OCI-LY3 (cell line): ENCODE data around the gene FAM25G.

Experiments
- H2AFZ ChIP-seq: fragments of 200-600, 300-600 bp; shearing (Covaris generic); 2 replicates; pipeline ENCODE4 v1.6.0; 2014; ENCODE audit warnings: antibody characterized with exemption, low read depth, low read length
- H3K27ac ChIP-seq: fragments of 200-600, 300-600 bp; sonication (generic); 2 replicates; pipeline ENCODE4 v1.5.1; 2014; ENCODE audit warnings: mild to moderate bottlenecking, low read length, moderate library complexity, mixed read lengths
- H3K27me3 ChIP-seq: fragments of 200-600, 300-600 bp; sonication (generic); 2 replicates; pipeline ENCODE4 v1.6.1; 2014; ENCODE audit warnings: low read depth, low read length, mixed read lengths
- H3K36me3 ChIP-seq: fragments of 200-600, 300-600 bp; sonication (generic); replicated peaks from 2 replicates; pipeline ENCODE3; 2014; ENCODE audit warnings: low read depth, low read length, mixed read lengths
- H3K4me1 ChIP-seq: fragments of 300-600, 200-600 bp; sonication (generic); 2 replicates; pipeline ENCODE4 v1.6.1; 2014; ENCODE audit warnings: low read length, mixed read lengths
- H3K4me2 ChIP-seq: fragments of 200-600, 300-600 bp; sonication (generic); 2 replicates; pipeline ENCODE4 v1.6.1; 2014; ENCODE audit warnings: low read length, mixed read lengths
- H3K4me3 ChIP-seq: fragments of 300-600, 200-600 bp; sonication (generic); 2 replicates; pipeline ENCODE4 v1.5.1; 2014; ENCODE audit warnings: antibody characterized with exemption, mild to moderate bottlenecking, low read length, moderate library complexity
- H3K79me2 ChIP-seq: fragments of 300-600, 200-600 bp; shearing (Covaris generic); 2 replicates; pipeline ENCODE4 v1.6.1; 2014; ENCODE audit warnings: mild to moderate bottlenecking, low read length, mixed read lengths
- H3K9ac ChIP-seq: fragments of 300-600, 200-600 bp; shearing (Covaris generic); 2 replicates; pipeline ENCODE4 v1.6.0; 2014; ENCODE audit warnings: mild to moderate bottlenecking, low read length, moderate library complexity
- H3K9me3 ChIP-seq: fragments of 200-600, 300-600 bp; shearing (Covaris generic); 2 replicates; pipeline ENCODE4 v1.6.1; 2014; ENCODE audit warnings: low read length, mixed read lengths; ENCODE audit not compliant: insufficient read depth
- H4K20me1 ChIP-seq: fragments of 200-600, 300-600 bp; sonication (generic); 2 replicates; pipeline ENCODE4 v1.6.1; 2016; ENCODE audit warnings: low read length, mixed read lengths; ENCODE audit not compliant: insufficient read depth
- CTCF ChIP-seq: fragments of 200-600, 300-600 bp; sonication (generic); IDR thresholded peaks from 2 replicates; pipeline ENCODE4 v1.5.1; 2014; ENCODE audit warnings: antibody characterized with exemption, low read length, low read depth
- EZH2phosphoT487 ChIP-seq: fragments of 200-600 bp; shearing (Covaris generic); IDR thresholded peaks from 2 replicates; pipeline ENCODE4 v1.6.1; 2018; ENCODE audit warnings: antibody characterized with exemption, mixed run types, low read depth

Gene FAM25G

DNA sequence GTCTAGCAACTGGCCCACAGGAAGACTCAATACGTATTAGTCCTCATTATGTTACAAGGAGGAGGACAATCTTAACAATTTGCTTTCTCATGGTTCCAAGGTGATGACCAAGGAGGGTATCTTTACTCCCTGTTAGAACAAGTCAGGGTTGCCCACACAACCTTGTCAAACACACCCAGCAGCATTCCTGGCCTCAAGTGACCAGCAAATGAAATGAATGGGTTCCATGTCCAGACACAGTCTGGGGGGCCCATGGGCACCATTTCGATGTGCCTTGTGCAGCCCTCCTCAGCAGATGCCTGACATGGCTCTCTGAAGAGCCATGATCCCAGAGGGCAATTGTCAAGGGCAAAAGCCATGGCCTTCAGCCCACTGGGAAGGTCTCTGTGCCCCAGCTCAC, 48.4 kb downstream of the FAM25G start:
- no peaks in the 10 kb centered on the region for H3K4me1 ChIP-seq
- H3K4me2 ChIP-seq = no peak overlapping the region
- no peak overlapping the region for H3K4me3 ChIP-seq
- no peak overlapping the region for H3K27ac ChIP-seq
- TF ChIP-seq EZH2phosphoT487 = no peak
- no peak for TF ChIP-seq CTCF
- H3K27me3 ChIP-seq = no peaks in the 10 kb centered on the region
- no peaks in the 10 kb centered on the region for H3K79me2 ChIP-seq
- H3K9me3 ChIP-seq = no peaks in the 10 kb centered on the region
- no peaks in the 10 kb centered on the region for H3K36me3 ChIP-seq
- H4K20me1 ChIP-seq = no peaks in the 10 kb centered on the region
- H2AFZ ChIP-seq = no peak overlapping the region
- no peak overlapping the region for H3K9ac ChIP-seq

GRCh38 chr10:47442351-47442750, 49.1 kb downstream of the FAM25G start:
- Histone ChIP-seq H3K4me1 (no peaks in the 10 kb centered on the region), H2AFZ (no peak overlapping the region), H4K20me1 (no peaks in the 10 kb centered on the region), H3K79me2 (no peaks in the 10 kb centered on the region), H3K36me3 (no peaks in the 10 kb centered on the region), H3K9me3 (no peaks in the 10 kb centered on the region), H3K4me3 (no peak overlapping the region), H3K4me2 (no peak overlapping the region), H3K9ac (no peak overlapping the region), H3K27me3 (no peaks in the 10 kb centered on the region), H3K27ac (no peak overlapping the region)
- TF ChIP-seq CTCF = no peak
- TF ChIP-seq EZH2phosphoT487 = no peak

DNA sequence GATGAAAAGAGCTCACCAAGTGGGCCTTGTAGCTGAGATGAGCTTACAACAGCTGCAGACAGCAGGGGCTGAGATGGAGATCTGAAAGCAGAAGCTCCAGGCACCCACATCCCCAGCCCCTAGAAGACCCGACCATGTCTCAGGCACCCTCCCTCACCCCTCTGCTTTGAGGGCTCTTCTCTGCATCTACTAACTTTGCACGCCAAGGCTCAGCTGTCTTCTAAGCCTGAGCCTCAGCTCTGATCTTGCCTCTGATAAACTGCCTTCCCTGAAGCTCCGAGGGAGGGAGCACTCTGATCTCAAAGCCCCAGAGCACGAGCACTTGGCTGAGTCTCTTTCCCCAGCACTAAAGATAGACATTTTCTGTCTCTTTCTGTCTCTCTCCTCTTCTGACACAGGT, 49.6 kb downstream of the FAM25G start:
- TF ChIP-seq EZH2phosphoT487 (no peak), CTCF (no peak)
- no peaks in the 10 kb centered on the region for H3K27me3 ChIP-seq

DNA sequence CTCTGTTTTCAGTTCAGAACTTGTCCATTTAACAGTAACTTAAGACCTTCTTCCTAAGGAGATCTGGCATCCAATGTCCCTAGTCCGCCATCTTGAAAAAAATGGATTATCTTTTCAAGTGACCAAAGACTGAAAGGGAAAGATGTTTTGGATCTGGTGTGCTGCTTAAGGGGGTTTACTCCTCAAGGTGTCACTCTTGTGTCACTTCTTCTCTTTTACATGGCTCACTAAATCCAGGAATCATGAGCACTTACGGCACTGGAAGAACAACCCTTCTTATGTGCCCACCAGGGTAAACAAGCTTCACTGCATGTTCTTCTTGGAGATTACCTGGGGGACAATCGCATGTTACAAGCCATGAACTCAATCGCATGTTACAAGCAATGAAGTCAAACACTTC, 51.3 kb downstream of the FAM25G start:
- TF ChIP-seq CTCF (no peak), EZH2phosphoT487 (no peak)
- Histone ChIP-seq H3K27ac (no peak overlapping the region), H3K4me3 (no peak overlapping the region), H4K20me1 (no peaks in the 10 kb centered on the region), H2AFZ (no peak overlapping the region), H3K79me2 (no peaks in the 10 kb centered on the region), H3K4me2 (no peak overlapping the region), H3K27me3 (peaks cover 4% of the 10 kb centered on the region; the same call in 1 of the 2 replicates), H3K9ac (no peak overlapping the region), H3K36me3 (no peaks in the 10 kb centered on the region), H3K4me1 (no peaks in the 10 kb centered on the region), H3K9me3 (no peaks in the 10 kb centered on the region)

More for the DNA sequence above, 49.6 kb downstream of the FAM25G start:
- Histone ChIP-seq H3K4me3 (no peak overlapping the region), H3K4me2 (no peak overlapping the region), H4K20me1 (no peaks in the 10 kb centered on the region), H3K9ac (no peak overlapping the region), H3K9me3 (no peaks in the 10 kb centered on the region), H3K27ac (no peak overlapping the region), H3K79me2 (no peaks in the 10 kb centered on the region), H3K4me1 (no peaks in the 10 kb centered on the region), H3K36me3 (no peaks in the 10 kb centered on the region), H2AFZ (no peak overlapping the region)
